Measurements from ENCODE around the gene CDH23. TPM values are rescaled to one million over a fixed set of nuclear protein-coding genes. Genes with fewer than 3 reads are reported as not detected.

Gene CDH23
- total and polyA plus RNA-seq, 10 donors: 2.0 to 19.9 (median 11.0) TPM

GRCh38 chr10:71363936-71364335 lies 32.8 kb upstream of the CDH23 start:
- DNase-seq: peak; percentile 28
- Histone ChIP-seq H3K4me3 (no peak overlapping the region), H3K36me3 (peaks cover 0 to 36% (median 8%) of the 10 kb centered on the region in 6 donors), H3K27me3 (replicated peaks in 1 of 7) (no peaks in the 10 kb centered on the region), H3K27ac (peak overlapping the region in 2 of 8 donors; percentile 38 to 42), H3K9me3 (no peaks in the 10 kb centered on the region), H3K4me1 (peaks cover 0 to 26% (median 0%) of the 10 kb centered on the region in 6 donors)
- intact Hi-C loops (cut with DNase I; ENCODE audit: low total_unique reads): no loop called here
- TF ChIP-seq POLR2A (IDR thresholded peaks at IDR 0.05) (no peak), CTCF (IDR thresholded peaks at IDR 0.05 in 8 of 11, conservative IDR thresholded peaks at IDR 0.05 in 3 of 11) (no peak), POLR2AphosphoS5 (IDR thresholded peaks at IDR 0.05) (no peak)

- DNase-seq: peak; percentile 27
- Histone ChIP-seq H3K4me1 (peaks cover 0 to 14% (median 0%) of the 10 kb centered on the region in 6 donors), H3K36me3 (peaks cover 0 to 29% (median 5%) of the 10 kb centered on the region in 6 donors), H3K27ac (no peak overlapping the region), H3K4me3 (no peak overlapping the region), H3K27me3 (replicated peaks in 1 of 7) (no peaks in the 10 kb centered on the region), H3K9me3 (no peaks in the 10 kb centered on the region)
- intact Hi-C loops (cut with DNase I; ENCODE audit: low total_unique reads): loop anchor here (5.0 kb wide), 1 partner anchor 48 kb away; the partner anchor contains the start of gene SLC29A3
- TF ChIP-seq POLR2AphosphoS5 (IDR thresholded peaks at IDR 0.05): no peak
- TF ChIP-seq POLR2A (IDR thresholded peaks at IDR 0.05): no peak
- no peak for TF ChIP-seq CTCF (IDR thresholded peaks at IDR 0.05 in 8 of 11, conservative IDR thresholded peaks at IDR 0.05 in 3 of 11)
- WGBS, 5 donors: 88 to 95% (median 92%) methylated on average over 6 of the region's 6 CpGs
Observed at GRCh38 chr10:71365366-71365765, 31.4 kb upstream of the CDH23 start.

- H3K4me1 ChIP-seq: peaks cover 0 to 24% (median 2%) of the 10 kb centered on the region in 6 donors
- H3K36me3 ChIP-seq: peaks cover 0 to 24% (median 5%) of the 10 kb centered on the region in 6 donors
- no peak overlapping the region for H3K27ac ChIP-seq
- WGBS, 5 donors: 77 to 94% (median 88%) methylated on average over 8 of the region's 8 CpGs
- TF ChIP-seq CTCF (IDR thresholded peaks at IDR 0.05 in 8 of 11, conservative IDR thresholded peaks at IDR 0.05 in 3 of 11): no peak
- no peak for TF ChIP-seq POLR2AphosphoS5 (IDR thresholded peaks at IDR 0.05)
- TF ChIP-seq POLR2A (IDR thresholded peaks at IDR 0.05): no peak
- intact Hi-C loops (cut with DNase I; ENCODE audit: low total_unique reads): loop anchor here (5.0 kb wide), 1 partner anchor 49 kb away; the partner anchor contains the start of gene SLC29A3
- H3K9me3 ChIP-seq: no peaks in the 10 kb centered on the region
- peak; percentile 28 for DNase-seq
- H3K4me3 ChIP-seq: no peak overlapping the region
- H3K27me3 ChIP-seq (replicated peaks in 1 of 7): no peaks in the 10 kb centered on the region
Observed at GRCh38 chr10:71366690-71367089, 30.0 kb upstream of the CDH23 start.

GRCh38 chr10:71367271-71367670 lies 29.4 kb upstream of the CDH23 start:
- H3K27ac ChIP-seq: no peak overlapping the region
- no peak for TF ChIP-seq POLR2A (IDR thresholded peaks at IDR 0.05)
- no peak for TF ChIP-seq POLR2AphosphoS5 (IDR thresholded peaks at IDR 0.05)
- TF ChIP-seq CTCF (IDR thresholded peaks at IDR 0.05 in 8 of 11, conservative IDR thresholded peaks at IDR 0.05 in 3 of 11): no peak
- peaks cover 0 to 30% (median 8%) of the 10 kb centered on the region in 6 donors for H3K4me1 ChIP-seq
- intact Hi-C loops (cut with DNase I; ENCODE audit: low total_unique reads): loop anchor here (5.0 kb wide), 1 partner anchor 50 kb away; the partner anchor contains the start of gene SLC29A3
- no peak overlapping the region for H3K4me3 ChIP-seq
- H3K27me3 ChIP-seq (replicated peaks in 1 of 7): no peaks in the 10 kb centered on the region
- no peaks in the 10 kb centered on the region for H3K9me3 ChIP-seq
- peak; percentile 41 for DNase-seq
- 55 to 77% (median 74%) methylated on average over 1 to 2 of the region's 2 CpGs for WGBS, 5 donors
- peaks cover 0 to 18% (median 3%) of the 10 kb centered on the region in 6 donors for H3K36me3 ChIP-seq
